SK-MEL-5 (cell line): ENCODE data around the gene EIF3K. TPM values are rescaled to one million over a fixed set of nuclear protein-coding genes. Genes with fewer than 3 reads are reported as not detected.

Source experiments
- DNase-seq: peaks from one replicate; pipeline ENCODE4 v3.0.0-alpha.2; 2016; ENCODE audit warnings: low read depth, low spot score
- in situ Hi-C: cut with HindIII; loops from 2 replicates; pipeline ENCODE4 v1.10.0; 2016; ENCODE audit warnings: low sequenced_read_pairs, high pct_unique_total_duplicates, low pct_unique_long_range_greater_than_20kb
- total RNA-seq: library from RNA; depleted of rRNA; stranded (reverse); fragments of >200 nt; shearing (Covaris generic); gene quantifications from 2 replicates; pipeline ENCODE4 v1.2.3, GENCODE V29; 2014

The EIF3K gene
- total RNA-seq, 1 experiment from 2014 or later: 257 TPM

DNA sequence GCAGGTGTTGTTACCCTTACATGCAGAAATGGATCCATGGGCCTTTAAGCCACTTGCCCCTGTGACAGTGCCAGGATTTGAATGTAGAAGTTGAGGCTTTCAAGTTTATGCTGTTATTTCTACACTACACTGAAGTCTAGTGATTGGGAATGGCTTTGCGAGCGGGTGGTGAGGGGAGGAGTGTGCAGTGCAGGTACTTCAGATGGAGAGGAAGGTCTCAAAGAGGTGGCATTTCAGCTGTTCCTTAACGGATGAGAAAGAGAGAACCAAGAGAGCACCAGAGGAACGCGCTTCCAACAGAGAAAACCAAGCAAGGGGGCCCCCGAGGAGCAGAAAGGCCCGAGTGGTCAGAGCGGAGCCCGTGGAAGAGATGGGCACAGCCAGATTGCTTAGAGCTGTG is 41.7 kb downstream of the EIF3K start:
- in situ Hi-C loops: no loop called here

DNA sequence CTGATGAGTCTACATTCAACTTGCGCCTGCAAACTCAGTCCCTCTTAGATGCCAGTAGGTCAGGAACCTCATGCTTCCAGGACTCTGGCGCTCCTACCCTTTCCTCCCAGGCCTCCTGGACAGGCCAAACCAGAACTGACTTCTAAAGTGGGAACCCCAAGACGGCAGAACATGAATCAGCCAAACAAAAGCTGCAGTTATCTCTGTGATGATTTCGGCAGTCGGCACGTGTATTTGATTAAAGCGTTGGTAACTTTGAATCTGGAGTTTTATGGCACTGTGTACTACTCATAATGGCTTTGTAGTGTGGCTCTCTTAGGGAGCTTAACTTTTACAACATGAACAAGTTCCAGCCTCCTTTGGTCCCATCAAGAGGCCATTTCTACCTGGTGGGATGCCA is 42.1 kb downstream of the EIF3K start:
- no peak for DNase-seq
- in situ Hi-C loops: no loop called here

More for the DNA sequence above, 41.7 kb downstream of the EIF3K start:
- DNase-seq: no peak

DNA sequence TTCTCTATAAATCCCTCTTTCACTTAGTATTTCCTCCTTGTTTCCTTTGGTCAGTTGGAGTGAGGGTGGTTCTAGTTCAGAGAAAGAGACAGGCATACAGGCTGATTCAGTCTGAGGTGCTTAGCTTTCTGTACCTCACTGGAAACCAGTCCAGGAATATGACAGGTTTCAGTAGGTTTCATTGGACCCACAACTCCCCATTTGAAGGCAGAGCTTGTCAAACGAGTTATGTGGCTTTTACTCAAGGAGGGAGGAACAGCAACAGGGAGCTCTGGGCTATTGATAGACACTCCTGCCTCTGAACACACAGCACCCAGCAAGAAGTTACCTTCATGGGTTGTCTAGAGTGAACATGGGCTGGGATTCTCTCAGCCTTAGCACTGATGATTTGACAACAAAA is 43.0 kb downstream of the EIF3K start:
- no peak for DNase-seq
- in situ Hi-C loops: no loop called here

GRCh38 chr19:38662537-38663155 is 43.7 kb downstream of the EIF3K start:
- in situ Hi-C loops: no loop called here

GRCh38 chr19:38663156-38663651 is 44.2 kb downstream of the EIF3K start:
- in situ Hi-C loops: no loop called here
- no peak for DNase-seq

More at GRCh38 chr19:38662537-38663155, 43.7 kb downstream of the EIF3K start:
- no peak for DNase-seq

- no peak for DNase-seq
- in situ Hi-C loops: no loop called here
Measured at GRCh38 chr19:38663957-38664502, 45.0 kb downstream of the EIF3K start.

DNA sequence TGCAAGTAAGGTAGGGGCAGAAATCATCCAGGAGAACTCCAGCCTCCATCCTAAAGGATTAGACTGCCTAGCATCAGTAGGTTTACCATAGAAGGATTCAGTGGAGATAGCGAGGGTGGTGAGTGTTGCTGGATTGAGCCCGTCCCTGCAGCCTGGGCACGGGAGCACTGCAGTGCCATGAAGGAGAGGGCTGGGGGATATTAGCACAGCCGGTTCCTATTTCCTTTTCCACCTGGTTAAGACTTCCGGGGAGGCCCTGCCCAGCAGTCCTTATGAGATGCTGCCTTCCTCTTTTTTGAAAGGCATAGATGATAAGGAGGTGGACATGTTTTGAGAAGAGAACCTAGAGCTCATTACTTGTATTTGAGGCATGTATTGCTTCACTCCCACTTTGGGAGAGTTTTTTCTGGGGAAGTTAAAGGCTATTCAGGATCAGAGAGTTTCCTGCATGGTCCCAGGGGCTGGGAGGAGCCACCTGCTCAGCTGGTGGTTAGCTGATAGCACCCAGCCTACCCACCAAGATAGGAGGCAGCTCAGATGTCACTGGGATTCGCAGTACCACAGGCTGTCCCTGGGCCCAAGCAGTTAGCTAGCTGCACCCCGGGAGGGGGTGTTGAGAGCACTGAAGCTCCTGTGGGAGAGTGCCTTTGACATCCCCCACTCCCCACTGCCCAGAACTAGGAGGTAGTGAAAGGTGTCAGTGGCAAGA is 45.7 kb downstream of the EIF3K start:
- no peak for DNase-seq
- in situ Hi-C loops: no loop called here

DNA sequence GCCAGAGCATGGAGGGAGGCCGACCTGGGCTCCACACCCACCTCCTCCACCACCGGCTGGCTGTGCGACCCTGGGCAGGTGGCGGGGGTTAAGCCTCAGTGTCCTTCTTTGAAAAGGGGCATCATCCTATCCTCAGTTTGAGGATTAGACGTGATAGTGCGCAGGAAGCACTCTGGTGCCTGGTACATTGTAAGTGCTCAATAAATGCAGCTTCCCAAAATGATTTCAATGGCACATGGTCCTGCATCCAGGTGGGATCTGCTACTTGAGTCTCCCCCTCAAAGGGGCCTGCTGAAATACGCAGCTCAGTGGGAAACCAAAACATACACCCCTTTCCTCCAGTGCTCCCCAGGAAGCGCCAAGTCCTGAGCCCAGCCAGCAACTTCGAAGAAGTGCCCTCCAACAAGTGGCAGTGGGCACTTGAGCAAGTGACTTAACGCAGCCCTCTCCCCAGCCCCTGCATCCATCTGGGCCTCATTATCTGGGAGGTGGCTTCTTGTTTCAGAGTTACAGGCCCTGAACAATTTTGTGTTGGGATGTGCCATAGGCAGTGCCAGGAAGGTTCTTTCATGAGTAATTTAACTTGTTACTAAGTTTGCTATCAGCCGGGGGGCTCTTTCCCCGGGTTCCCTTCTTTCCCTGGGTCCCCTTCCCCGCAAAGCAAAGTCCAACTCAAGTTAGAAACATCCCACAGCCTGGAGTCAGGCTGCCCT is 46.4 kb downstream of the EIF3K start:
- in situ Hi-C loops: no loop called here
- DNase-seq: no peak

- DNase-seq: no peak
- in situ Hi-C loops: no loop called here
Measured at GRCh38 chr19:38665950-38666662, 47.1 kb downstream of the EIF3K start.

GRCh38 chr19:38666663-38667511 is 47.9 kb downstream of the EIF3K start:
- DNase-seq: peak; percentile 58
- in situ Hi-C loops: no loop called here

DNA sequence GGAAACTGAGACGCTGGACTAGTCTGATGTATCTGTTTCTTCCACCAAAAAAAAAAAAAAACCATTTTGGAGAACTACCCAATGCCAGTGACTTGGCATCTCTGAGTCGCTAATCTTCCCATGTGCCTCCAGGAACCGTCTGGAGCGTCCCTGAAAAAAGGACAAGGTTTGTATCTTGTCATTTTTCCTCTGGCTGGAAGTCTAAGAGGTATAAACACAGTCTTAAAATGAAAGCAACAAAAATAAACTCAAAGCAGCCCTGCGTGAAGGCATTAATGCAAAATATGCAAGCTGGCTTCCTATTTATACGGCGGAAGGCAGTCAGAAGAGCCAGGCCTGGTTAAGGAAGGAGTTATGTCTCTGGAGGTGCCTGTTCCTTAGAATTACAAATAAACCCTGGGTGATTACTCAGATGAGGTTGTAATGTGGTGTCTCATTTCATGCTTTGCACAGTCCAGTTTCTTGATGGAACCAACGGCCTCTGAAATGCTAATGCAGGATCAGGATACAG is 48.7 kb downstream of the EIF3K start:
- no peak for DNase-seq
- in situ Hi-C loops: no loop called here

DNA sequence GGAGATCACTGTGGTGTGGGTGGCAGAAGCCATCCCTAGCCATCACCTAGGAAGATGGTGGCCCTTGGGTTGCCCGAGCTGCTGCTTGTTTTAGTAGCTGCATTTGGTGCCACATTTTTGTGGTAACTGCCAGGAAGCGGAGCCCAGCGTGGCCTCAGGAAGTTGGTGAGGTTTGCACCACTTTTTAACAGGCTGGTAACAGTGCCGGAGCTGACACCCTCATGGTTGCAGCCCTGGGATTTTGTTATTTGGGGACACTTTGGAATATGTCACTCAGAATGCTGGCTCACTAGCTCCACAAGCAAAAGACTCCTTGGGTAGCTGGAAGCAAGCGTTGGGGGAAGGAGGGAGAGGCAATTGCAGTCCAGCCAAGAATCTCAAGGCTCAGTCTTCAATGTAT is 50.6 kb downstream of the EIF3K start:
- in situ Hi-C loops: no loop called here
- DNase-seq: no peak

DNA sequence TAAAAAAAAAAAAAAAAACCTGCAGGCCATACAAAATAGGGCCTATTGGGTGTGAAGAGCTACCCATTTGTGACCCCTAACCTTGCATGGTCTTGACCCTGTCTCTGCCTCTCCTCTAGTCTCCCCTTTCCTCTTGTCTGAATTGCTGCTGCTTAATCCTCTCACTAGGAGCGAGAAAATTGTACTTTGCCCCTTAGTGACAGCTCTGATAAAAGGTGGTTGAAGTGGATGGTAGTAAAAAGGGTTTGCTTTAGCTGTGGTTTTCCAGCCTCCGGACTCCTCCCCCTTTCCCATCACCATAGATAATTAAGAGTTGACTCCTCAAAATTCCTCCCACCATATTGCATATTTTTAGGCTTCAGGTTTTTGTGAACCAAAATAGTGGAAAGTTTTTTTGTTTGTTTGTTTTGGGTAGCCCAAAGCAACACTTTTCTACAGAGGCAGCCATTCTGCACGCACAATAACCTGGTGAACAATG is 52.0 kb downstream of the EIF3K start:
- in situ Hi-C loops: no loop called here
- no peak for DNase-seq

GRCh38 chr19:38671654-38672053 is 52.7 kb downstream of the EIF3K start:
- in situ Hi-C loops: no loop called here
- DNase-seq: no peak

GRCh38 chr19:38673030-38673429 is 54.0 kb downstream of the EIF3K start:
- in situ Hi-C loops: no loop called here
- no peak for DNase-seq

GRCh38 chr19:38674388-38675171 is 55.6 kb downstream of the EIF3K start:
- no peak for DNase-seq
- in situ Hi-C loops: no loop called here
